ENCODE measurements around the gene SHROOM4. TPM values are rescaled to one million over a fixed set of nuclear protein-coding genes. Genes with fewer than 3 reads are reported as not detected.

Gene SHROOM4
- total RNA-seq, 1 experiment from 2014 or later: 2.1 TPM

- no peak overlapping the region for H2AFZ ChIP-seq (ENCODE audit: low read length)
- no peak overlapping the region for H3K56ac ChIP-seq (ENCODE audit: insufficient read length, low read depth, low read length)
- no peak for DNase-seq
- H4K5ac ChIP-seq (ENCODE audit: insufficient read length, low read depth, low read length): no peak overlapping the region
- no peak overlapping the region for H3K18ac ChIP-seq (ENCODE audit: insufficient read length, low read depth, low read length)
- H2BK15ac ChIP-seq (ENCODE audit: low read depth, low read length): no peak overlapping the region
- H2BK120ac ChIP-seq (ENCODE audit: low read depth, low read length, poor library complexity, severe bottlenecking): no peak overlapping the region
- no peak overlapping the region for H3K4ac ChIP-seq (ENCODE audit: low read depth, low read length)
- H2BK5ac ChIP-seq (ENCODE audit: insufficient read length, low read length): no peak overlapping the region
- H3K27ac ChIP-seq (ENCODE audit: insufficient read length, low read depth, low read length): no peak overlapping the region
- no peak overlapping the region for H3K4me2 ChIP-seq (ENCODE audit: insufficient read depth, insufficient read length, low read length)
- no peak overlapping the region for H2BK12ac ChIP-seq (ENCODE audit: insufficient read length, low read depth, low read length)
- H3K27me3 ChIP-seq (ENCODE audit: insufficient read depth, low read length): no peaks in the 10 kb centered on the region
- Mint-ChIP-seq H3K27ac (no peak overlapping the region), H3K4me3 (no peak overlapping the region), H3K9me3 (peaks cover 41 to 64% of the 10 kb centered on the region in 2 experiments), H3K36me3 (ENCODE audit: insufficient read depth in 1 of 3, low read depth in 3 of 3) (peaks cover 0 to 6% (median 4%) of the 10 kb centered on the region in 3 experiments; a peak in 4 of 7 replicates), H3K4me1 (no peaks in the 10 kb centered on the region), H3K27me3 (ENCODE audit: low read depth) (no peaks in the 10 kb centered on the region)
- no peak overlapping the region for H4K8ac ChIP-seq (replicated peaks; ENCODE audit: insufficient read length, low read depth, low read length)
- H3K23me2 ChIP-seq (ENCODE audit: insufficient read length, low read depth, low read length, poor library complexity, severe bottlenecking): no peaks in the 10 kb centered on the region
- no peaks in the 10 kb centered on the region for H4K20me1 ChIP-seq (ENCODE audit: control insufficient read depth, insufficient read depth, insufficient read length)
- no peaks in the 10 kb centered on the region for H3K4me1 ChIP-seq (ENCODE audit: insufficient read depth, low read length)
- no peak overlapping the region for H3K14ac ChIP-seq (ENCODE audit: insufficient read depth, low read length)
- WGBS (ENCODE audit: extremely low coverage, insufficient read length, low lambda C conversion rate): no CpG with 5 or more reads among the region's 2 CpGs
- no peak overlapping the region for H3K9ac ChIP-seq (ENCODE audit: extremely low read depth, insufficient read length, low read length)
- no peak overlapping the region for H2AK5ac ChIP-seq (ENCODE audit: insufficient read length, low read length)
- no peak overlapping the region for H3K23ac ChIP-seq (ENCODE audit: insufficient read length, low read depth, low read length)
- no peak overlapping the region for H3T11ph ChIP-seq (ENCODE audit: low read length)
- H2BK20ac ChIP-seq (ENCODE audit: low read depth, low read length, poor library complexity, severe bottlenecking): no peak overlapping the region
- no peak for TF ChIP-seq CTCF (conservative IDR thresholded peaks at IDR 0.05)
- H3K9me3 ChIP-seq (ENCODE audit: control insufficient read depth, low read depth, low read length): no peaks in the 10 kb centered on the region
- no peaks in the 10 kb centered on the region for H3K79me2 ChIP-seq (ENCODE audit: insufficient read depth, low read length)
- no peaks in the 10 kb centered on the region for H3K79me1 ChIP-seq (ENCODE audit: insufficient read depth, low read depth, low read length, poor library complexity, severe bottlenecking)
- H4K91ac ChIP-seq (ENCODE audit: insufficient read length, low read depth, low read length): no peak overlapping the region
These were observed 26.9 kb downstream of the SHROOM4 start for GRCh38 chrX:50787099-50787498.
